IPS-NIHi7 (cell line): ENCODE data around the gene PTPRN2.

Source experiments
- DNase-seq: peaks from one replicate; pipeline ENCODE4 v3.0.0; 2012; ENCODE audit warnings: mixed read lengths; ENCODE audit errors: extremely low spot score

PTPRN2 gene

DNA sequence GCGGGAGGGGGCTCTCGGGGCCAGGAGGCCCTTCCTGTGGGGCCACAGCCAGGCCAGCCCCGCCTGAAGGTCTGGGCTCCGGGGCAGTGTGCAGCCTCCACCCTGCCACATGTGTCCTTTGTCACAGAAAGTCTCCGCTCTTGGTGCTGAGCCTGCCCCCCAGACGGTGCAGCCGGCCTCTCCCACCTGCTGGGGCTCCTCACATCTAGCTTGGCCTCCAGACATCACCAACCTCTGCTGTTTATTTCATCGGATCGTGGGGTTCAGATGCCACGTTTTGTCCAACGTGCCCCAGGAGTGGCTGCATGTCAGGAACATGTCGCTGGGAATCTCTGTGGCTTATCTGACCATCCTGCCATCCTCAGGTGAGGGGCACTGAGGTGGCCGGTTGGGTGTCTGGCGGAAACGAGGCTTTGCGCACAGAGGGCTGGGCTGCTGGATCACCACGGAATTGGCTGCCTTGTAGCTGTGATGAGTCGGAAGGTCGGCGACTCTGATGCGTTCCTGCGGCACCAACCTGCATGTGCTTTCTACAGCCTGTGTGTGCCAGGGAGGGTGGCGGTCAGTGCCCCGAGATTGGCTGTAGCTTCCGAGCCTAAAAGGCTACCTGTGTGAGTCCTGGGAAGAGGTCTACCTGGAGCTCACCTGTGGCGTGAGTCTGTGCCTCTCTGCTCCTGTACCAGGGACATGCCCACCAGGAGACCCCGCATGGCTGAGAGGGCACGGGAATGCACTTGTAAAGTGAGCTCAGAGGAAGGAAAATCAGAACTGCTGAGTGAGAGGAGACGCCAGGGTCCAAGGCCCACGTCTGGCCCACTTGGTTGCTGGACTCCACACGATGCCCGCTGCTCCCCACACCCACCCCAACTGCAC, 934.4 kb downstream of the PTPRN2 start:
- DNase-seq, result no peak

- no peak for DNase-seq
These were observed 935.3 kb downstream of the PTPRN2 start for GRCh38 chr7:157652161-157652953.

DNA sequence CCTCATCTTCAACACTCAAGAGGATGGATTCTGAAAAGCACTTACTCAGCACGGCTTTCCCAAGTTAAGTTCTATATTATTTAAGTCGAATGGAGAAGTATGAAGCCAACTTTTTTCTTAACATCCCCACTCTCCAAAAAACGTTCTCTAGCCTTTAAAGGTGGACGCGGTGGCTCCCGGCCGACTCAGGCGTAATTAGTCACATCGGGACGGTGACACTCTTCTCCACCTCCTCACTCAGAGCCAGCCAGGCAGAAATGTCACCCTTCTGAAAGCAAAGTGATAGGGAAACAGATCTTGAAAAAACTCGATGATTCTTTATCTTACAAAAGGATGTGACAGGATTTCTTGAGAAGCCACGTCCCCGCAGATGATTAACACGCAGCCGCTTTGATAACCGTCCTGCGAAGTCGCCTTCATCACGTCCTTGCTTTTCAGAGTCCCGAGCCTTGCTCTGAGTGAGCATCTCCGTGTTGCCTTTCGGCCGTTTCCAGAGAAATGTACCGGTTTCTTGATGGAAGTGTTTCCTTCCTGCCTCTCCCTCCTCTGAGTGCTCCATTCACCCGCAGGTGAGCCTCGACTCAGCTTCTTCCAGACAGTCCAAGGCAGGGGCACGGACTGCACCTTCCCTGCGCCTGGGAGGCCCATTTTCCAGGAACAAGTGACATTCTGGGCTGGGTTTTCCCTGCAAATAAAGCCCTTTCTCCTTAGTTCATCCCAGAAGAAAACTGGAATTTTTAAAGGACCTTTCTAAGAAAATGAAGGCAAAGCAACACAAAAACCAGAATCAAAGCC, 936.1 kb downstream of the PTPRN2 start:
- no peak for DNase-seq

- no peak for DNase-seq
These were observed 936.8 kb downstream of the PTPRN2 start for GRCh38 chr7:157650801-157651200.

- no peak for DNase-seq
These were observed 937.4 kb downstream of the PTPRN2 start for GRCh38 chr7:157650131-157650631.

DNA sequence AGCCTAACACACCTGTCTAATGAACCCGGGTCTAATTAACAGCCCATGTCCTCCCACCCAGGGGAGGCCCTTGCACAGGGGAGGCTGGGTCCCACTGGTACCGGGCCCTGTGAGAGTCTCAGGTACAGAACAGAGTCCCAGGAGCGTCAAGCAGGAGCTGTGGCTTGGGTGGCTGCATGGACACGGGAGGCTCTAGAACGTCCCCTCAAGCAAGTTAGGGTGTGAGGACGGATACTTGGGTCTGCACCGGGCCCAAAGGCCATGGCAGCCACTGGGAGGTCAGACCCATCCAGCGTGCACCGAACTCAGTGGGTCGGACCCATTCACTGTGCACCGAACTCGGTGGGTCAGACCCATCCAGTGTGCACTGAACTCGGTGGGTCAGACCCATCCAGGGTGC, 941.1 kb downstream of the PTPRN2 start:
- no peak for DNase-seq

DNA sequence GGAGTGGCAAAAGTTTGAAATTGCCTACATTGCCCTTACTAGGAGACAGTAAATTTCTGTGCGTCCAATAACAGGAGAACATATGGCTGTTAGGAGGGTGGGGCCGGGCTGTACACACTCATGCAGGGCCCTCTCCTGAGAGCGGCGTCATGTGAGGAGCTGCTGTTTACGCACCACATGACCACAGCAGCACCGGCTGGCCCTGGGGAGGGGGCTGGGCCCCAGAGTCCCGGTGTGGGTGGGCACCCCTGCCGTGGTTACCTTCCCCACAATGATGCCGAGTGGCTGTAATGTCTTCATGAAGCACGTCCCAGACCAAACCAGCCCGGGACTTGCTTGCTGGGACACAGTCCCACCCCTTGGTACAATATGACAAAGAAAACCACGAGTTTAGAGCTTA, 942.1 kb downstream of the PTPRN2 start:
- DNase-seq, result no peak

DNA sequence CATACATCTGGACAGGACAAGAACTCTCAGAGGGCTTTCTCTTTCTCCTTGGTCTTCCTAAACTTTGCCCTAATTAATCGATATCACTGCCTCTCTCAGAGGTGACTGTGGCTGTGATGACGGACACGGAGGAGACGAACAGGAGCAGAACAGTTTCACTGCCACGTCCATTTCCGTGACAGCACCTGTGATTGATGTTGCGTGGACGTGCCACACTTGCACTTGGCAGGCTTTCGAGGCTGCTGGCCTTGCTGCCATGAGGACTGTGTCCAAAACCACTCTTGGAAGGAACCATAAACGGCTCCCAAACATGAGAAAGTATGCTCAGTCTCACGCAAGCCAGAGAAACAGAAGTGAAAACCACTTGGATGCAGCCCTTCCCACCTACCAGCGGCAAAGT, 942.7 kb downstream of the PTPRN2 start:
- no peak for DNase-seq

GRCh38 chr7:157643525-157643970, 944.1 kb downstream of the PTPRN2 start:
- no peak for DNase-seq

DNA sequence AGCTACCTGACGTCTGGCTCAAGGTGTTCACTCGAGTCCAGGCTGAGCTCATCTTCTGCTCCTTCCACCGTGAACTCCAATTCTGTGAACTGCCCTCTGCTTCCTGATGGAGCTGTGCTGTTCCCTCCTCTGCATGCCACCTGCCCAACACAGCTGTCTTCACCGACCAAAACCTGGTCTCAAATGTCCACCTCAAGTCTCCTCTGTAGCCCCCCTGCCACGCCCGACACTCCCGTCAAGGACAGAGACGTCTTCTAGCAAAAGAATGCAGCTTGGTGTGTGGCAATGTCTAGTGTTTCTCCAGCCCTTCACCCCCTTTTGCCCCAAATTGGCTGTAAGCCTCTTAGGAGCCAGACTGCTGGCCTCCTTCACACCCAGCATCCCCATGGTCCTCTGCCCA, 945.8 kb downstream of the PTPRN2 start:
- DNase-seq, result no peak

GRCh38 chr7:157640144-157640543, 947.5 kb downstream of the PTPRN2 start:
- DNase-seq, result no peak

- no peak for DNase-seq
These were observed 949.1 kb downstream of the PTPRN2 start for GRCh38 chr7:157638563-157638962.

- no peak for DNase-seq
These were observed 950.2 kb downstream of the PTPRN2 start for GRCh38 chr7:157637216-157637949.

GRCh38 chr7:157635669-157636068, 952.0 kb downstream of the PTPRN2 start:
- DNase-seq, result no peak

GRCh38 chr7:157635148-157635500, 952.5 kb downstream of the PTPRN2 start:
- no peak for DNase-seq

DNA sequence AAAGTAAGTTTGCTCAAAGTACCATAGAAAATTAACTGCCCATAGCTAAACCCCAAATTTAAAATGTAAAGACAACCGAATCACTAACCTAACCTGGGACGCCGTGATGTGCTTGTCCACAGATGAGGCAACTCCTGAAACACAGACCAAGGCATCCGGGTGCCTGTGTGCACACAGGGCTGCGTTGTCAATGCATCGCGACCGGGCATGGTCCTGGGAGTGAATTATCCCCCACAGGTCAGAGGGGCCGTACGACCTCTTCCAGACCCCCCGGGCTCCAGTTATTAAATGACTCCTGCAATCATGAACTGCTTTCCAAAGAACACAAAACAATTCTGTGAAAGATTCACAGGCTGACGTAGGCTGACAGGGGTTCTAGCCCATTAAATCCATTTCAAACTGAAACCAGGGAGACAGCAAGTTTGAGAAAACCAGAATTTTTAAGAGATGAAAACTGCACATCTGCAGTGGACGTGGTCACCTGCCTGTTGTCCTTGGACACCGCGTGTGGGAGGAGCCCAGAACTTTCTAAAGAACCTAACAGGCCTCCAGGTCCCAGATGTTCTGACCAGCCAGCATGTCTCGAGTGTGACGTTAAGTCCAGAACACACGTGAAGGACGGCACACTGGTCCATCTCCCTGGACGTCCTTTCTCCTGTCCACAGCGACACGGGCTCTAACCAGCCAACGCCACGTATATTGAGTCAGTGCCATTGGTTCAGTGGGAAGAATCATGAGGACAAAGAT, 953.0 kb downstream of the PTPRN2 start:
- DNase-seq, result no peak

GRCh38 chr7:157633465-157634185, 954.0 kb downstream of the PTPRN2 start:
- no peak for DNase-seq

GRCh38 chr7:157630301-157630853, 957.2 kb downstream of the PTPRN2 start:
- no peak for DNase-seq

DNA sequence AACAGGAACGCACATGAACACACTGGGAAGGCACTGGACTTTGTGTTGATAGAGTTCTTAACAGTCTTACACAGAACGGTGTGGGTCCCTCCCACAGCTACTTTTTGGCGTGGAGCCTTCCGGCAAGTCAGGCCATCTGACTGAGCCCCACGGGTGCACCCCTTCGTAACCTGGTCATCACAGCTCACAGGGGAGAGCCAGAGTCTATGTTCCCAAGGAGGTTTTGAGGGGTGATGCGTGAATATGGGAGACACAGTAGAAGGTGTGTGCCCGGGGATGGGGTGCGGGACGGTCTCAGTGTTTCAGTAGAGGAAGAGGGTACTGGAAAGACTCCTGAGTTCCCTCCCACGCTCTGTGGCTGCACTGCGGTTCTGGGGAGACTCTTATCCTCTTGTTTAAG, 959.2 kb downstream of the PTPRN2 start:
- no peak for DNase-seq

GRCh38 chr7:157627646-157628045, 960.0 kb downstream of the PTPRN2 start:
- no peak for DNase-seq
